Spinal cord (tissue), 10 donors: ENCODE data around the gene MAS1. TPM values are rescaled to one million over a fixed set of nuclear protein-coding genes. Genes with fewer than 3 reads are reported as not detected.

ENCODE experiments used
- DNase-seq, 6 donors: peaks; one replicate each; pipeline versions ENCODE4 v3.0.0 to v3.0.0-alpha.2; 2013 to 2015; ENCODE audit warnings: low spot score in 6 of 6, low read depth in 4 of 6
- H3K27ac ChIP-seq: one replicate; pipeline ENCODE4 v1.5.1; 2013; ENCODE audit warnings: low read depth, low read length, control low read depth
- H3K27me3 ChIP-seq: one replicate; pipeline ENCODE4 v1.6.1; 2013; ENCODE audit warnings: low read length; ENCODE audit not compliant: control insufficient read depth, insufficient read depth
- H3K36me3 ChIP-seq: one replicate; pipeline ENCODE4 v1.6.1; 2013; ENCODE audit warnings: low read length; ENCODE audit not compliant: control insufficient read depth, insufficient read depth
- H3K4me1 ChIP-seq: one replicate; pipeline ENCODE4 v1.6.1; 2013; ENCODE audit warnings: low read length; ENCODE audit not compliant: control insufficient read depth, insufficient read depth
- H3K4me3 ChIP-seq: one replicate; pipeline ENCODE4 v1.5.1; 2013; ENCODE audit warnings: low read depth, low read length, control low read depth
- H3K9me3 ChIP-seq: one replicate; pipeline ENCODE4 v1.6.1; 2013; ENCODE audit warnings: low read length; ENCODE audit not compliant: control insufficient read depth, insufficient read depth
- WGBS: methylation state at CpG from one replicate; pipeline ENCODE4 v1.1.5; 2013; ENCODE audit warnings: missing lambda C conversion rate; ENCODE audit not compliant: insufficient coverage; 5-methylcytosine and 5-hydroxymethylcytosine counted together
- polyA plus RNA-seq, 2 donors: library from polyadenylated mRNA; unstranded; fragments of 120-200 nt; gene quantifications; one replicate each; pipeline ENCODE4 v1.2.1, GENCODE V29; 2013; ENCODE audit not compliant: insufficient read length in 2 of 2
- total RNA-seq, 2 donors: library from RNA; depleted of rRNA in 1 of 2; stranded (reverse); fragments of 120-200 nt in 1 of 2; fragments of >200 nt in 1 of 2; gene quantifications; one replicate each; pipeline versions ENCODE4 v1.2.3 to v1.2.4, GENCODE V29; 2013 to 2014
- donor health status: healthy.

The MAS1 gene
- total and polyA plus RNA-seq, 4 donors, result 0.03 to 0.10 (median 0.05) TPM

DNA sequence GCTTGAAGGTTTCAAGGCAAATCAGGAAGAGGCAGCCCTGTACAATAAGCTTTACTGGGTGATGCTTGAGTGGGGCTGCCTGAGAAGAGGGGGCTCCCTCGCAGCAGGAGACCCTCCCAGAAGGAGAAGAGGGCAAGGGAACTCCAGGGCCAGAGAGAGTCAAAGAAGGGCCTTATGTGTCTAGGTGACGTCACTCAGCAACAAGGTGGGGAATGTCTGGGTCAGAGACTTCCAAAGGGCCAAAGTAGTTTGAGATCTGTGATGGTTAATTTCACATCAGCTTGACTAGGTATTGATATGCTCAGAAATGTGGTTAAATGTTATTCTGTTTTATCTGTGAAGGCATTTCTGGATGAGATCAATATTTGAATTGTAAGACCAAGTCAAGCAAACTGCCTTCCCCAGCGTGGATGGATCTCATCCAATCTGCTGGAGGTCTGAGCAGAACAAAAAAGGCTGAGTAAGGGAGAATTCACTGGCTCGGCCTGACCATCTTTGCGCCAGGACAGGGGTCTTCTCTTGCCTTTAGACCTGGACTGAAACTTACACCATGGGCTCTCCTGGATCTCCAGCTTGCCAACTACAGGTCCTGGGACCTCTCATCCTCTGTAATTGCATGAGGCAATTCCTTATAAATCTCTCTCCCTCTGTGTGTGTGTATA is 35.9 kb downstream of the MAS1 start:
- no peaks in the 10 kb centered on the region for H3K9me3 ChIP-seq
- WGBS, result 92% methylated on average over 5 of the region's 5 CpGs
- H3K27me3 ChIP-seq, result no peaks in the 10 kb centered on the region

DNA sequence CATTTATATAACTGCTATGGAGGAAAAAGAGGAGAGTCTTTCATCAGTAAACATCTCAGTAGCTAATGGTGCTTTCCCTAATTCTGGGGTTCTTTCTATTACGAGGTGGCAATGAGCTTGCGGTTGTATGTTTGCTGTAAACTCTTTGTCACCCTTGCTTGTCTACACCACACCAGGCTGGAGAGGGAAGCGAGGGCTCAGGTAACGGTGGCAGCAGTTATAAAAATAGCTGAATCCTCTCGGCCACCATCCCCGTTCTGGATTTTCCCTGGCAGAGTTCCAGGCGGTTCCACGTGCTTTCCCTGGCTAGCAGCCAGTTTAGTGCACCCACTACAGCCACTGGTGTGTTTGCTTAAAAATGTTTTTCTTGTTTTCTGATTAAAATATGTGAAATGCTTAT is 39.0 kb downstream of the MAS1 start:
- Histone ChIP-seq H3K9me3 (no peaks in the 10 kb centered on the region), H3K27me3 (no peaks in the 10 kb centered on the region), H3K4me1 (no peaks in the 10 kb centered on the region), H3K36me3 (no peaks in the 10 kb centered on the region), H3K27ac (no peak overlapping the region), H3K4me3 (no peak overlapping the region)
- 77% methylated on average over 4 of the region's 8 CpGs for WGBS
- DNase-seq, result peak in 2 of 6 donors; percentile 28 to 33

More for the DNA sequence above, 35.9 kb downstream of the MAS1 start:
- no peak overlapping the region for H3K4me3 ChIP-seq
- H3K4me1 ChIP-seq, result no peaks in the 10 kb centered on the region
- H3K36me3 ChIP-seq, result no peaks in the 10 kb centered on the region
- DNase-seq, result no peak
- no peak overlapping the region for H3K27ac ChIP-seq

DNA sequence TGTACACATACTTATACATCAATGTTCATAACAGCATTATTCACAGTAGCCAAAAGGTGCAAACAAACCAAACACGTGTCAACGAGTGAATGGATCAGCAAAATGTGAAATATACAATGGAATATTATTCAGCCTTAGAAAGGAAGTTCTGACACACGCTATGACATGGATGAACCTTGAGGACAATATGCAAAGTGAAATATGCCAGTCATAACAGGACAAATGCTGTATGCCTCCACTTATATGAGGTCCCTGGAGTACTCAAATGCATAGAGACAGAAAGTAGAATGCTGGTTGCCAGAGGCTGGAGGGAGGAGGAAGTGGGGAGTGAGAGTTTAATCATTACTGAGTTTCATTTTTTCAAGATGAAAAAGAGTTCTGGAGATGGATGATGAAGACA is 40.3 kb downstream of the MAS1 start:
- no peak overlapping the region for H3K4me3 ChIP-seq
- no peaks in the 10 kb centered on the region for H3K27me3 ChIP-seq
- WGBS, result 92% methylated on average over 2 of the region's 3 CpGs
- H3K4me1 ChIP-seq, result no peaks in the 10 kb centered on the region
- no peaks in the 10 kb centered on the region for H3K9me3 ChIP-seq
- no peaks in the 10 kb centered on the region for H3K36me3 ChIP-seq
- no peak for DNase-seq
- H3K27ac ChIP-seq, result no peak overlapping the region

DNA sequence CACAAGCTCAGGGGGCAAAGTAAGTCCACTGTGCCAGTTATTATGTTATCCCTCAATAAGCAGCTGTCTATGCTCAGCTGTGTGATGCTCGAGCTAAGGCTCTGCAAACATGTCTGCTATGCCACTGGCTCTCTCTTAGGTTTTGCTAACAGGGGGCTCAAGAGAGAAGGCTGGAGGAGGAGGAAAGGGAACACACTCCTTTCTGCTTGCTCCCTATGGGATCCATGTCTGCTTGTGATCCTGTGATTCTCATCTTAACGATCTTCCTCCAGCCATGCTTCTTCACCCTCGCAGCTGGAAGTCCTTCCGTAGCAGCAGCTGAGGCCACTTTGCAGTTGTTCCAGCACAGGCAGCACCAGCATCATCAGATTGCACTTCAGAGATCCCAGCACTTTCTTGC is 41.1 kb downstream of the MAS1 start:
- H3K36me3 ChIP-seq, result no peaks in the 10 kb centered on the region
- H3K4me1 ChIP-seq, result no peaks in the 10 kb centered on the region
- DNase-seq, result peak in 1 of 6 donors; percentile 36
- no peaks in the 10 kb centered on the region for H3K27me3 ChIP-seq
- no peak overlapping the region for H3K27ac ChIP-seq
- H3K4me3 ChIP-seq, result no peak overlapping the region
- WGBS, result 54% methylated on average over 4 of the region's 4 CpGs
- H3K9me3 ChIP-seq, result no peaks in the 10 kb centered on the region

DNA sequence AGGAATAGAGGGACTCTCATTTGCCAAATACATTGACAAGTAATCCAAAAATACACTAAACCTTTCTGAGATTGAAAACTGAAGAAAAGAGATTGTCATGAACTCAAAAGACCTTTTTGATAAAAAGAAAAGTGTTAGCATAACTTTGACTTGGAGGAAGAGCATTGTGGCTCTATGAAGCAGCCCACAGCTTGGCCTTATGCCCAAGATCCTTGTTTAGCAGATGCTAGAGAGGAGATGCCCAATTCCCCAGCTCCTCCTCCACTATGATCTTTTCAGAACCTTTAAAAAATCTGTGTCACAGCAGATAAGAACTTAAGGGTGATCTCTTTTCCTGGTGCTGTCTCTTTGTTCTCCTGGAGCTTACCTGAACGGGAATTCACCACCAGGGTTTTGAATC is 42.3 kb downstream of the MAS1 start:
- Histone ChIP-seq H3K27ac (no peak overlapping the region), H3K4me3 (no peak overlapping the region), H3K9me3 (no peaks in the 10 kb centered on the region), H3K4me1 (no peaks in the 10 kb centered on the region), H3K27me3 (no peaks in the 10 kb centered on the region), H3K36me3 (no peaks in the 10 kb centered on the region)
- 100% methylated on average over 1 of the region's 1 CpG for WGBS
- peak in 1 of 6 donors; percentile 26 for DNase-seq

DNA sequence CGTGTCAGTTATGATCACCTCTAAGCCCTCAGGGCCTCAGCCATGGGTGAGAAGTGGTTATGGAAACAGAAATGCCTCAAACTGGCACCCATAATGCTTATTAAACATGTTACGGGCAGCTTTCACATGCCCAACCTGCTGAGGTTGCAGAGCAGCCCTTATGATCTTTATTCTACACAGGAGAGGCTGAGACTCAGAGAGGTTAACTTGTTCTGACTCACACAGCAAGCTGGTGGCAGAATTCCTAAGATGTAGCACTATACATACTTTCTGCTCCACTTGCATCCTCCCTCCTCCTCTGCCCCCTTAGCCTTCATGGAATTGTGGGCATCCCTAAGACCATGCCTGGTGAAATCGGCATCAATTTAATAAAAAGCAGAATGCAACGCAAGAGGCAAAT is 43.4 kb downstream of the MAS1 start:
- no peak overlapping the region for H3K27ac ChIP-seq
- DNase-seq, result no peak

DNA sequence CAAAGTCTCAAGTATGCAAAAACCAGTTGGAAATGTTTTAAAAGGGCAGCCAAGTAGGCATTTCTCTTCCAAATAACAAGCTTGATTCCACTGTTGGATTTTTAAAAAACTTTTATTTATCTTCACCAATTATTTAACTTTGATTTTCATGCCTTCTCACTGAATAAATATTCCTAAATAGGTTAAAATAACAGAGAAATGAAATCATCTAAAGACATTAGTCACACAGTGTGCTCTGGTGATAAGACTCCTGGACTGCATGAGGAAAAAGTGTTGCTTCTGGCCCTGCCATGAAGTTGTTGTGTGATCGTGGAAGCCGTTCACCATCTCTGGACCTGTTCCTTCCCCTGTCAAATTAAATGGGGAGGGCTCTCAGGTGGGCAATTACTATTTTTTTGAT is 44.3 kb downstream of the MAS1 start:
- Histone ChIP-seq H3K27me3 (no peaks in the 10 kb centered on the region), H3K9me3 (no peaks in the 10 kb centered on the region), H3K4me1 (no peaks in the 10 kb centered on the region), H3K27ac (no peak overlapping the region), H3K36me3 (no peaks in the 10 kb centered on the region), H3K4me3 (no peak overlapping the region)
- peak in 1 of 6 donors; percentile 29 for DNase-seq
- WGBS, result no CpG with 5 or more reads among the region's 2 CpGs

More for the DNA sequence above, 43.4 kb downstream of the MAS1 start:
- H3K4me3 ChIP-seq, result no peak overlapping the region
- 80% methylated on average over 4 of the region's 4 CpGs for WGBS
- H3K9me3 ChIP-seq, result no peaks in the 10 kb centered on the region
- no peaks in the 10 kb centered on the region for H3K4me1 ChIP-seq
- H3K36me3 ChIP-seq, result no peaks in the 10 kb centered on the region
- H3K27me3 ChIP-seq, result no peaks in the 10 kb centered on the region

DNA sequence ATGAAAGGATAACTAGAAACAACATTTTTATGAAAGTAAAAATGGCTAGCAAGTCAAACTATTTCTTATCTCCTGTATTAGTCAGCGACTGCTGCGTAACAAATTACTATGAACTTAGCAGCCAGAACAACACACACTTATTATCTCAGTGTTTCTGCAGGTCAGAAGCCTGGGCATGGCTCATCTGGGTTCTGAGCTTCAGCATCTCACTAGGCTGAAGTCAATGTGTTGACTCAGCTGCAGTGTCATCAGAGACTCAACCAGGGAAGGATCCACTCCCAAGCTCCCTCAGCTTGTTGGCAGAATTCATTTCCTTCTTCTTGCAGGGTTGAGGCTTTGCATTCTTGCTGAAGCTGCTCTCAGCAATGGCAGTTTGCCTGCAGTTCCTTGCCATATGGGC is 44.8 kb downstream of the MAS1 start:
- no peak for DNase-seq
- Histone ChIP-seq H3K36me3 (no peaks in the 10 kb centered on the region), H3K27me3 (no peaks in the 10 kb centered on the region), H3K27ac (no peak overlapping the region), H3K9me3 (no peaks in the 10 kb centered on the region), H3K4me3 (no peak overlapping the region), H3K4me1 (no peaks in the 10 kb centered on the region)
- 89% methylated on average over 2 of the region's 2 CpGs for WGBS

DNA sequence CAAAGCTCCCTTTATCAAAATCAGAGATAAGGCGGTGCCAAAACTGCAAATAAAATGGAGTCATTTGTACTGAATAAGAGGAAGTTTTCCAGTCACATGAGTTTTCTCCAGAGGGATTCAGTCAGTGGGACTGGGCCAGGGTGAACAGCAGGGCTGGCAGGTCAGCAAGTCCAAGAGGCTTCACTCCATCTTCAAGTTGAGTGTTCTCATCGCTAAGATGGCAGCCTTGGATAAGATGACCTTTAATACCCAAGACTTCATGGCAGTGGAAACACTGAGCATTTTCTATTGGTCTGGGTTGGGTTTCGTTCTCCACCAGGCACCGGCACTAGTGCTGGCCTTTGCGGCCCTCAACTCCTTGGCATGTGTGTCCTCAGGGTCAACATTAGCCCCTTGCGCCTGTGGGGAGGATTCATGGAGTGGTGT is 48.8 kb downstream of the MAS1 start:
- Histone ChIP-seq H3K27ac (no peak overlapping the region), H3K4me3 (no peak overlapping the region), H3K27me3 (no peaks in the 10 kb centered on the region), H3K4me1 (no peaks in the 10 kb centered on the region), H3K9me3 (no peaks in the 10 kb centered on the region), H3K36me3 (no peaks in the 10 kb centered on the region)
- no peak for DNase-seq
- 90% methylated on average over 2 of the region's 6 CpGs for WGBS
